C4-2B (cell line): ENCODE data around the gene PDGFD.

Source experiments
- CTCF ChIP-seq: fragments of 450-650 bp; conservative IDR thresholded peaks from 2 replicates; pipeline ENCODE4 v1.5.1; 2017; ENCODE audit warnings: mild to moderate bottlenecking
- ZFX ChIP-seq: fragments of 450-650 bp; IDR thresholded peaks from 2 replicates; pipeline ENCODE4 v1.6.1; 2017

GRCh38 chr11:103948187-103948763 is 215.7 kb downstream of the PDGFD start:
- TF ChIP-seq CTCF (no peak), ZFX (no peak)
